Type B pancreatic cell (in vitro differentiated cells): ENCODE results near the gene RFPL2. TPM values are rescaled to one million over a fixed set of nuclear protein-coding genes. Genes with fewer than 3 reads are reported as not detected.
"Not testable (repeated sequence)": the region's sequence is repeated elsewhere in the genome, so short reads cannot be mapped to it uniquely, and the experiment has no call there.

Experiments
- DNase-seq: peaks from one replicate; pipeline ENCODE4 v3.0.0; 2021; ENCODE audit warnings: mixed read lengths; ENCODE audit not compliant: unreplicated experiment; ENCODE audit errors: extremely low spot score
- H3K27ac Mint-ChIP-seq: 2 replicates; pipeline ENCODE4 v1.8.0; 2021; ENCODE audit warnings: mild to moderate bottlenecking, mixed read lengths
- H3K27me3 Mint-ChIP-seq: 2 replicates; pipeline ENCODE4 v1.8.0; 2021; ENCODE audit warnings: mixed read lengths
- H3K36me3 Mint-ChIP-seq: 2 replicates; pipeline ENCODE4 v1.8.0; 2021; ENCODE audit warnings: mixed read lengths
- H3K4me1 Mint-ChIP-seq: one replicate; pipeline ENCODE4 v1.8.0; 2021; ENCODE audit warnings: mixed read lengths; ENCODE audit not compliant: unreplicated experiment
- H3K4me3 Mint-ChIP-seq: 2 replicates; pipeline ENCODE4 v1.8.0; 2021; ENCODE audit warnings: mild to moderate bottlenecking, mixed read lengths
- H3K9me3 Mint-ChIP-seq: 2 replicates; pipeline ENCODE4 v1.8.0; 2021; ENCODE audit warnings: mixed read lengths
- total RNA-seq: library from RNA; stranded (reverse); gene quantifications from 2 replicates; pipeline ENCODE4 v1.2.1, GENCODE V29; 2021; ENCODE audit warnings: low replicate concordance
- TF ChIP-seq, protein P1 (sequence below): fragments of 200-600 bp; sonication (generic); conservative IDR thresholded peaks from 2 replicates; pipeline ENCODE4 v1.5.0; 2021; ENCODE audit warnings: antibody characterized with exemption, mild to moderate bottlenecking

Gene RFPL2
- total RNA-seq, 1 donor from 2014 or later = 0.43 TPM

DNA sequence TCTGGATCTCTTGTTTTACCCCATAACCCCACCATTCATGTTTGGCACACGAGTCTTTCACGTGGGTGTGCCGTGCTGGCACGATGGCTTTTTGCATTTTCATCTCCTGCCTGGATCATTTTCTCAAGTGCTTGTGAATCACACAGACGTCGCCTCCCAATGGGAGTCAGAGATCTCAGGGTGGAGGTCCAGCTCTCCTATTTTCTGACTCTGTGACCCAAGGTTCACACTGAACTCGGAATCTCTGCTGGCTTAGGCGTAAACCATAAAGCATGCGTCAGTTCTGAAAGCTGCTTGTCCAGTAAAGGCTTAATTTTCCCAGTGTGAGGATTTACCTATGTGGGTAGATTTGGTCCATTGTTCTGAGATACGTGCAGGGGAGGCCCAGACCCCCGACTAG is 29.8 kb downstream of the RFPL2 start:
- Mint-ChIP-seq H3K4me1 (no peaks in the 10 kb centered on the region), H3K36me3 (no peaks in the 10 kb centered on the region), H3K27ac (no peak overlapping the region), H3K4me3 (no peak overlapping the region), H3K27me3 (peaks cover 65% of the 10 kb centered on the region), H3K9me3 (no peaks in the 10 kb centered on the region)
- TF ChIP-seq, protein P1, sequence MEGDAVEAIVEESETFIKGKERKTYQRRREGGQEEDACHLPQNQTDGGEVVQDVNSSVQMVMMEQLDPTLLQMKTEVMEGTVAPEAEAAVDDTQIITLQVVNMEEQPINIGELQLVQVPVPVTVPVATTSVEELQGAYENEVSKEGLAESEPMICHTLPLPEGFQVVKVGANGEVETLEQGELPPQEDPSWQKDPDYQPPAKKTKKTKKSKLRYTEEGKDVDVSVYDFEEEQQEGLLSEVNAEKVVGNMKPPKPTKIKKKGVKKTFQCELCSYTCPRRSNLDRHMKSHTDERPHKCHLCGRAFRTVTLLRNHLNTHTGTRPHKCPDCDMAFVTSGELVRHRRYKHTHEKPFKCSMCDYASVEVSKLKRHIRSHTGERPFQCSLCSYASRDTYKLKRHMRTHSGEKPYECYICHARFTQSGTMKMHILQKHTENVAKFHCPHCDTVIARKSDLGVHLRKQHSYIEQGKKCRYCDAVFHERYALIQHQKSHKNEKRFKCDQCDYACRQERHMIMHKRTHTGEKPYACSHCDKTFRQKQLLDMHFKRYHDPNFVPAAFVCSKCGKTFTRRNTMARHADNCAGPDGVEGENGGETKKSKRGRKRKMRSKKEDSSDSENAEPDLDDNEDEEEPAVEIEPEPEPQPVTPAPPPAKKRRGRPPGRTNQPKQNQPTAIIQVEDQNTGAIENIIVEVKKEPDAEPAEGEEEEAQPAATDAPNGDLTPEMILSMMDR = no peak
- DNase-seq = no peak

GRCh38 chr22:32165681-32166080 is 39.2 kb downstream of the RFPL2 start:
- Mint-ChIP-seq H3K4me3 (no peak overlapping the region), H3K9me3 (no peaks in the 10 kb centered on the region), H3K36me3 (no peaks in the 10 kb centered on the region), H3K27me3 (peaks cover 26% of the 10 kb centered on the region), H3K27ac (no peak overlapping the region), H3K4me1 (no peaks in the 10 kb centered on the region)
- no peak for DNase-seq
- TF ChIP-seq, protein P1 = no peak

- H3K27ac Mint-ChIP-seq = no peak overlapping the region
- H3K27me3 Mint-ChIP-seq = peaks cover 26% of the 10 kb centered on the region
- H3K9me3 Mint-ChIP-seq = no peaks in the 10 kb centered on the region
Measured at GRCh38 chr22:32164075-32164860, 40.6 kb downstream of the RFPL2 start.

GRCh38 chr22:32160411-32160810 is 44.5 kb downstream of the RFPL2 start:
- not testable (repeated sequence) for DNase-seq, H3K4me3 Mint-ChIP-seq, H3K4me1 Mint-ChIP-seq, H3K27ac Mint-ChIP-seq, H3K9me3 Mint-ChIP-seq, H3K36me3 Mint-ChIP-seq
- H3K27me3 Mint-ChIP-seq = peaks cover 32% of the 10 kb centered on the region

More at GRCh38 chr22:32164075-32164860, 40.6 kb downstream of the RFPL2 start:
- no peak overlapping the region for H3K4me3 Mint-ChIP-seq
- no peak for DNase-seq
- H3K4me1 Mint-ChIP-seq = no peaks in the 10 kb centered on the region
- no peaks in the 10 kb centered on the region for H3K36me3 Mint-ChIP-seq
- TF ChIP-seq, protein P1 = no peak

DNA sequence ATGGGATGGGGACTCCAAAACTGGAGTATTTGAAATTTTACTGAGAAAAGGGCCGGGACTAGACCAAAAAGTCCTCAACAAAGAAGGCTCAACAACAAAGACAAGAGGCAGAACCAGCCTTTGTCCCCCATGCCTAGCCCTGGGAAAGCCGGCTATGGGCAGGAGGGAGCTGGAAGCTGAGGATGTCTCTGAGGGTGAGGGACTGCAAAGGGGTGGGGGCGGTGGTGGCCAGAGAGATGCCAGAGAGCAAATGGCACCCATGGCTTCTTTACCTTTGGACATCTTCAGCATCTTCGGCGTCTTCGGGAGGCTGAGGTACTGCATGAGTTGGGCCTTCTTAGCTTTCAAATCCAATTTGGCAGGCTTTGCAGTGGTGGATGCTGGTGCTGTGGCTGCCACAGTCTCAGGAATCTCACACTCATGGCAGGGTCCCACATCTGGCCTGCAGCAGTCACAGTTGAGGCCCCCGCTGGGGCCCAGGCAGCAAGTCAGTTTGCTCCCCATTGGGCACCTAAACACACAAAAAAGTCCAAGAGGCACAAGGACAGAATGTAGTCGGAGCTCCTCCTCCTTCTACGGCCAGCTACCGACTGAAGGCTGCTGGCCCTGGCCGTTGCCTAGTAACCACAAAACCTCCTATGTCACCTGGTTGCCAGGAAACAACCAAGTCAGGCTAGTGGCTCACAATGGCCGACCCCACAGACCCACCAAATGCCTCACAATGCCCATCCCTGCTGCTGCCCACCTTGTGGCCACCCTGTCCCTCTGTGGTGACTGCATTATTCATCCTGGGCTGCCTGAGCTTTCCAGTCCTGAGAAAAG is 46.0 kb downstream of the RFPL2 start, which contains the start of gene C22orf42:
Gene C22orf42, minus strand, starts transcription at position 592 of the 822 bp plus-strand sequence. Its CDS starts 88 bp downstream, at position 504.
- H3K36me3 Mint-ChIP-seq = no peaks in the 10 kb centered on the region
- no peak within 1 kb of the TSS for H3K4me3 Mint-ChIP-seq
- H3K27me3 Mint-ChIP-seq = peaks cover 35% of the 10 kb centered on the region
- TF ChIP-seq, protein P1 = no peak
- DNase-seq = no peak
- H3K27ac Mint-ChIP-seq = no peak within 1 kb of the TSS
- H3K4me1 Mint-ChIP-seq = no peaks in the 10 kb centered on the region
- no peaks in the 10 kb centered on the region for H3K9me3 Mint-ChIP-seq

DNA sequence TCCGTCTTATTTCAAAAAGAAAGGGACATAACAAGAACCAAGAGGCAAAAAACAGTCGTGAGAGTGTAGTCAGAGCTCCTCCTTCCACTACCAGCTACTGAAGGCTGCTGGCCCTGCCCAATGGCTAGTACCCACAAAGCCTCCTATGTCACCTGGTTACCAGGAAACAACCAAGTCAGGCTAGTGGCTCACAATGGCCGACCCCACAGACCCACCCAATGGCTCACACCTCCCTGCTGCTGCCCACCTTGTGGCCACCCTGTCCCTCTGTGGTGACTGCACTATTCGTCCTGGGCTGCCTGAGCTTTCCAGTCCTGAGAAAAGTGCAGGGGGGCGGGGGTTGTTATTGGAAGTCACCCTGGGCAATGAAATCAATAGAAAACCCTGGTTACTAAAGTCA is 47.2 kb downstream of the RFPL2 start:
- H3K4me3 Mint-ChIP-seq, H3K9me3 Mint-ChIP-seq, H3K27ac Mint-ChIP-seq, H3K36me3 Mint-ChIP-seq, H3K4me1 Mint-ChIP-seq, DNase-seq: not testable (repeated sequence)
- H3K27me3 Mint-ChIP-seq = peaks cover 33% of the 10 kb centered on the region

DNA sequence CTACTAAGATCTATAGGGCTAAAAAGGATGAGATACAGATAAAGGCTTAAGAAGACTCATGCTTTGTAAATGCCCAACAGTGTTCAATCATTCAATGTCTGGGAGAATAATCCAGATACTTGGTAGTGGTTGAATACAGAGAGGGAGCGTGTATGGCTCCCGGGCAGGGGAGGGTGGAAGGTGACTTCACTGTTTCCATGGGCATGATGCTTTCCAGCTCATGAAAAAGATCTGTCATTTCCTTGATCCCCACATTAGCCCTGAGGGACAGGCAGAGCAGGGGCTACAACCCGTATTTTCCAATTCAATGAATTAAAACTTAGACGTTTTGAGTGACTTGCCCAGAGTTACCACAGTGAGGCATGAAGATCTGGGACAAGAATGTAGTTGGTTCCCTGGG is 50.1 kb downstream of the RFPL2 start:
- not testable (repeated sequence) for H3K36me3 Mint-ChIP-seq, H3K27ac Mint-ChIP-seq, H3K4me3 Mint-ChIP-seq, H3K9me3 Mint-ChIP-seq, H3K4me1 Mint-ChIP-seq, DNase-seq
- H3K27me3 Mint-ChIP-seq = peaks cover 32% of the 10 kb centered on the region

GRCh38 chr22:32151641-32152040 is 53.2 kb downstream of the RFPL2 start:
- not testable (repeated sequence) for H3K4me1 Mint-ChIP-seq, H3K4me3 Mint-ChIP-seq, H3K27ac Mint-ChIP-seq

GRCh38 chr22:32150647-32151046 is 54.2 kb downstream of the RFPL2 start:
- peaks cover 17% of the 10 kb centered on the region for H3K27me3 Mint-ChIP-seq
- H3K4me3 Mint-ChIP-seq, H3K9me3 Mint-ChIP-seq, DNase-seq, H3K4me1 Mint-ChIP-seq, H3K27ac Mint-ChIP-seq, H3K36me3 Mint-ChIP-seq: not testable (repeated sequence)

More at GRCh38 chr22:32151641-32152040, 53.2 kb downstream of the RFPL2 start:
- not testable (repeated sequence) for H3K36me3 Mint-ChIP-seq, DNase-seq, H3K9me3 Mint-ChIP-seq
- H3K27me3 Mint-ChIP-seq = peaks cover 22% of the 10 kb centered on the region
